SH-SY5Y (cell line): Measurements from ENCODE around the gene PRRG2.

Experiments
- GATA2 ChIP-seq: IDR thresholded peaks from 2 replicates; pipeline ENCODE4 v1.6.1; 2011; ENCODE audit warnings: mild to moderate bottlenecking, low read depth, low read length
- GATA3 ChIP-seq: IDR thresholded peaks from 2 replicates; pipeline ENCODE4 v1.6.1; 2011; ENCODE audit warnings: low read depth, mild to moderate bottlenecking, low read length, moderate library complexity

- TF ChIP-seq GATA2, result no peak
- TF ChIP-seq GATA3, result no peak
These were observed 13.2 kb upstream of the PRRG2 start for GRCh38 chr19:49567861-49568441.
